Spleen (tissue), 11 donors: ENCODE data around the gene ATP5IF1. TPM values are rescaled to one million over a fixed set of nuclear protein-coding genes. Genes with fewer than 3 reads are reported as not detected.

ENCODE experiments used
- DNase-seq: peaks from one replicate; pipeline ENCODE4 v3.0.0-alpha.2; 2020
- H3K27ac ChIP-seq, 8 donors: fragments of 200-600 bp; sonication (generic) in 7 of 8; 1 replicate in 4 of 8; 2 replicates in 4 of 8; pipeline versions ENCODE4 v1.5.0 to v1.8.0; 2016 to 2021; ENCODE audit warnings: inconsistent platforms in 4 of 8, mild to moderate bottlenecking in 4 of 8, moderate library complexity in 1 of 8
- H3K27me3 ChIP-seq, 7 donors: fragments of 200-600 bp; sonication (generic) in 6 of 7; replicated peaks in 1 of 7; 1 replicate in 4 of 7; 2 replicates in 3 of 7; pipeline versions ENCODE4 v1.5.0 to v1.8.0; 2016 to 2021; ENCODE audit warnings: inconsistent platforms in 3 of 7, mild to moderate bottlenecking in 1 of 7
- H3K36me3 ChIP-seq, 6 donors: fragments of 200-600 bp; sonication (generic) in 5 of 6; 1 replicate in 4 of 6; 2 replicates in 2 of 6; pipeline versions ENCODE4 v1.5.0 to v1.8.0; 2016 to 2021; ENCODE audit warnings: inconsistent platforms in 2 of 6
- H3K4me1 ChIP-seq, 6 donors: fragments of 200-600 bp; sonication (generic) in 5 of 6; 1 replicate in 3 of 6; 2 replicates in 3 of 6; pipeline versions ENCODE4 v1.5.0 to v1.8.0; 2016 to 2021; ENCODE audit warnings: inconsistent platforms in 3 of 6
- H3K4me3 ChIP-seq, 8 donors: fragments of 200-600 bp; sonication (generic) in 7 of 8; 1 replicate in 4 of 8; 2 replicates in 4 of 8; pipeline versions ENCODE4 v1.5.0 to v1.8.0; 2016 to 2021; ENCODE audit warnings: inconsistent platforms in 4 of 8, mild to moderate bottlenecking in 4 of 8, moderate library complexity in 2 of 8
- H3K9me3 ChIP-seq, 8 donors: fragments of 200-600 bp; sonication (generic) in 7 of 8; 1 replicate in 4 of 8; 2 replicates in 4 of 8; pipeline versions ENCODE4 v1.5.0 to v1.8.0; 2016 to 2021; ENCODE audit warnings: inconsistent platforms in 4 of 8
- CTCF ChIP-seq, 11 experiments: fragments of 200-600 bp in 7 of 11; fragments of 450-650 bp in 4 of 11; sonication (generic) in 4 of 11; IDR thresholded peaks in 8 of 11; conservative IDR thresholded peaks in 3 of 11; 1 replicate in 7 of 11; 2 replicates in 4 of 11; pipeline versions ENCODE4 v1.4.0 to v1.8.0; 2016 to 2021; ENCODE audit warnings: antibody characterized with exemption in 11 of 11, inconsistent platforms in 4 of 11, mild to moderate bottlenecking in 1 of 11
- POLR2A ChIP-seq, 3 donors: fragments of 450-650 bp; IDR thresholded peaks; one replicate each; pipeline ENCODE4 v1.5.1; 2017; ENCODE audit warnings: antibody characterized with exemption in 3 of 3, mild to moderate bottlenecking in 1 of 3
- POLR2AphosphoS5 ChIP-seq, 3 donors: sonication (generic); formaldehyde crosslinking; IDR thresholded peaks; one replicate each; pipeline ENCODE4 v1.5.1; 2017; ENCODE audit warnings: antibody characterized with exemption in 3 of 3
- WGBS, 5 donors: extraction: QIAGEN DNeasy Blood & Tissue Kit in 3 of 5; methylation state at CpG; one replicate each; pipeline versions ENCODE4 v1.1.5 to v1.1.7; 2013 to 2018; 5-methylcytosine and 5-hydroxymethylcytosine counted together
- intact Hi-C: fragments of 100-400 bp; cut with DNase I; formaldehyde crosslinking; loops from one replicate; pipeline ENCODE4 v1.15.0; 2023; ENCODE audit warnings: low total_unique reads
- polyA plus RNA-seq, 3 donors: library from polyadenylated mRNA; stranded (reverse); fragments of 200-250 nt; gene quantifications; one replicate each; pipeline ENCODE4 v1.2.1, GENCODE V29; 2013
- total RNA-seq, 7 donors: library from RNA; depleted of rRNA in 3 of 7; stranded (reverse); fragments of >200 nt in 3 of 7; fragmentation: NEBNext Ultra II Directional in 4 of 7; extraction: Animal tissue kit (Norgen Biotek cat#: 25700) in 4 of 7; gene quantifications; one replicate each; pipeline versions ENCODE4 v1.1.0 to v1.2.1, GENCODE V29; 2016 to 2021
- donor health status: healthy with polysubstance abuse.
- donor health status: DM: no; HTN: no; CAD: no; lungs with moderate emphysema.
- donor health status: DM: no; HTN: no; CAD: no.
- donor health status: Bipolar disorder and iron deficiency.
- donor health status: healthy.
- donor health status: DM: no; HTN: no; CAD: no.
- donor health status: DM: yes; HTN: yes; CAD: no.

The ATP5IF1 gene
- total and polyA plus RNA-seq, 10 donors: 75.4 to 411 (median 202) TPM

GRCh38 chr1:28280977-28281381 lies 45.1 kb downstream of the ATP5IF1 start:
- intact Hi-C loops: no loop called here
- peaks cover 0 to 69% (median 49%) of the 10 kb centered on the region in 6 donors for H3K36me3 ChIP-seq
- no peak for DNase-seq
- H3K27me3 ChIP-seq: no peaks in the 10 kb centered on the region
- no peak overlapping the region for H3K4me3 ChIP-seq
- H3K9me3 ChIP-seq: no peaks in the 10 kb centered on the region
- peak in 2 of 3 donors; percentile 6 to 37 for TF ChIP-seq POLR2AphosphoS5 (IDR thresholded peaks at IDR 0.05)
- no peak for TF ChIP-seq POLR2A (IDR thresholded peaks at IDR 0.05)
- peak overlapping the region in 5 of 8 donors; percentile 1 to 71 (median 63) for H3K27ac ChIP-seq
- WGBS, 5 donors: 39 to 66% (median 55%) methylated on average over 5 of the region's 5 CpGs
- peaks cover 0 to 53% (median 27%) of the 10 kb centered on the region in 6 donors for H3K4me1 ChIP-seq

GRCh38 chr1:28281608-28282425 lies 45.9 kb downstream of the ATP5IF1 start:
- Histone ChIP-seq H3K9me3 (no peaks in the 10 kb centered on the region), H3K27ac (peak overlapping the region in 5 of 8 donors; percentile 1 to 71 (median 63)), H3K36me3 (peaks cover 0 to 61% (median 42%) of the 10 kb centered on the region in 6 donors), H3K4me3 (no peak overlapping the region), H3K27me3 (no peaks in the 10 kb centered on the region), H3K4me1 (peaks cover 0 to 62% (median 27%) of the 10 kb centered on the region in 6 donors)
- no peak for DNase-seq
- intact Hi-C loops: no loop called here
- WGBS, 5 donors: 92 to 95% (median 93%) methylated on average over 14 of the region's 14 CpGs
- TF ChIP-seq CTCF (IDR thresholded peaks at IDR 0.05 in 8 of 11, conservative IDR thresholded peaks at IDR 0.05 in 3 of 11) (no peak), POLR2AphosphoS5 (IDR thresholded peaks at IDR 0.05) (no peak), POLR2A (IDR thresholded peaks at IDR 0.05) (no peak)

- H3K4me3 ChIP-seq: no peak overlapping the region
- no peaks in the 10 kb centered on the region for H3K27me3 ChIP-seq
- TF ChIP-seq CTCF (IDR thresholded peaks at IDR 0.05 in 8 of 11, conservative IDR thresholded peaks at IDR 0.05 in 3 of 11) (no peak), POLR2A (IDR thresholded peaks at IDR 0.05) (no peak), POLR2AphosphoS5 (IDR thresholded peaks at IDR 0.05) (peak in 1 of 3 donors; percentile 12)
- intact Hi-C loops: no loop called here
- peaks cover 0 to 54% (median 37%) of the 10 kb centered on the region in 6 donors for H3K36me3 ChIP-seq
- peak overlapping the region in 4 of 8 donors; percentile 11 to 71 (median 66) for H3K27ac ChIP-seq
- 66 to 85% (median 72%) methylated on average over 13 to 14 of the region's 14 CpGs for WGBS, 5 donors
- no peak for DNase-seq
- no peaks in the 10 kb centered on the region for H3K9me3 ChIP-seq
- peaks cover 0 to 70% (median 27%) of the 10 kb centered on the region in 6 donors for H3K4me1 ChIP-seq
Observed at GRCh38 chr1:28282426-28283407, 46.8 kb downstream of the ATP5IF1 start.

- Histone ChIP-seq H3K9me3 (no peaks in the 10 kb centered on the region), H3K27me3 (no peaks in the 10 kb centered on the region), H3K4me3 (no peak overlapping the region), H3K27ac (no peak overlapping the region), H3K4me1 (peaks cover 0 to 57% (median 22%) of the 10 kb centered on the region in 6 donors), H3K36me3 (peaks cover 0 to 20% (median 8%) of the 10 kb centered on the region in 6 donors)
- TF ChIP-seq POLR2A (IDR thresholded peaks at IDR 0.05) (no peak), POLR2AphosphoS5 (IDR thresholded peaks at IDR 0.05) (no peak), CTCF (IDR thresholded peaks at IDR 0.05 in 8 of 11, conservative IDR thresholded peaks at IDR 0.05 in 3 of 11) (no peak)
- WGBS, 5 donors: 18 to 50% (median 28%) methylated on average over 2 of the region's 2 CpGs
- DNase-seq: no peak
- intact Hi-C loops: no loop called here
Observed at GRCh38 chr1:28286111-28286510, 50.2 kb downstream of the ATP5IF1 start.
